Activated CD8-positive, alpha-beta memory T cell treated with anti-CD3 and anti-CD28 coated beads, Interleukin-2, amount 50 U/mL, for 24 hours (primary cell): ENCODE results near the gene CNPY1.

ENCODE experiments used
- DNase-seq: peaks from one replicate; pipeline ENCODE4 v3.0.0-alpha.2; 2020; ENCODE audit errors: extremely low read depth

CNPY1 gene

DNA sequence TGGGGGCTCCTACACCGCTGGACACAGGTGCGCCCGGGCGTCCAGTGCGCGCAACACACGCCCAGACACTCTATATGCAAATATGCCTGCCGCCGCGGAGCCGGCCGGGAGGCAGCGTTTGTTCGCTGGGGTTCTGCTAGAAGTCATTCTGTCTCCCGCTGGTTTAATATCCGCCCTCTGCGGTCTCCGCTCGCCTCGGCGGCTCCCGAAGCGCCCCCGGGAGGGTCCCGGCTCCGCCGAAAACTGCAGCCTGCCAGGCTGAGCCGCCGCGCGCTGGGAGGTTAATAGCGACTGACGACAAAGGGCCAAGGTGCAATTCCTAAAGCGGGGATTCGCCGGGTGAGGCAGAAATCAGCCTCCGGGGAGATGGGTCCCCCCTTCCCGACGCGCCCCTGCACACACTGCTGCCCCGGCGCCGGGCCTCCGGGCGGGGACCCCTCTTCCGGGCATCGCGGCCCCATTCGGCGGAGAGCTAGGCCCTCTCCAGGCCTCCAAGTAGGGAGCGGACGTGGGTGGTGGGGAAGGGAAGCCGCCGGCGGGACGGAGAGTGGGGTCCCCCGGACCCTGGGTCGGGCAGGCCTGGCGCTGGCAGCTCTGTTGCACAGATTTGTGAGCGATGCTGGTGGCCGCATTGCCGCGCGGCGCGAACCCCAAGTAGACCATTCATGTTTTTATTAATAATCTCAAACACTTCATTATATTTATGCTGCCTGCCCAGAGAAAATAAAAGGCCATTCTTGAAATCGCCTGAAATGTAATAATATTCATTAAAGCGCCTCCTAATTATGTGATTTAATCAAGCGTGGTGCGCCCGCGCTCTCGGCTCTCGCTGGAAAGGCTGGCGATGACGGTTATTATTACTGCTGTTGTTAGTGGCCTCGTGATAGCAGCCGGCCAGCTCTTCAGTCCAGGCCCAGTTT is 79.3 kb downstream of the CNPY1 start:
- DNase-seq: no peak

DNA sequence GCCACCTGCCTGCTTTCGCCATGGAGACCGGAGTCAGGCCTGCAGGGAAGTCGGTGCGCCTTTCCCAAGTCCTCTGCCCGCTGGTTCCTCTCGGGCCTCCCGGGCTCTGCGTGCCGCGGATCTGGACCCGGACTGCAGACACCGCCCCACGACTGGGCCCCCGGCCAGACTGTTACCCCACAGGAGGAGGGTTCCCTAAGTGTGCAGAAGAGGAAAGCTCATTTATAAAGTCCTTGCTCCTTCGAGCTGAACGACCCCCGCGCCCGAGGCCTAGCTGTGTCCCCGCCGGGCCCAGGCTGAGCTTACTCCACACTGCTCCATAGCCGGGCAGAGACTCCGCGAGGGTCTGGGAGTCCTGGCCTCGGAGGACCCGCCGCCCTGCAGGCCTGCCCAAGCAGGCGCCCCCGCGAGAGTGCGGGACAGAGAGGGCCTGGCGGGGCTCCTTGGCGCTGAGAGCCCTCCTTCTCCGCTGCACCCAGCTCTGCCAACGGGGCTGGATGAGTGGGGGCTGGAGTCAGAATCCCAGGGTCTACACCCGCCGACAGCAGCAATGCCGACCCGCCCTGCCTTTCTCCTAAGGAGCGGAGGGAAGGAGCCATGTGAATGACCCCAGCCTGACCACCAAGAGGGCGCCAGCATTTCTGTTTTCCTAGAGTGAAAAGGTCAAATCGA is 80.1 kb downstream of the CNPY1 start:
- no peak for DNase-seq

DNA sequence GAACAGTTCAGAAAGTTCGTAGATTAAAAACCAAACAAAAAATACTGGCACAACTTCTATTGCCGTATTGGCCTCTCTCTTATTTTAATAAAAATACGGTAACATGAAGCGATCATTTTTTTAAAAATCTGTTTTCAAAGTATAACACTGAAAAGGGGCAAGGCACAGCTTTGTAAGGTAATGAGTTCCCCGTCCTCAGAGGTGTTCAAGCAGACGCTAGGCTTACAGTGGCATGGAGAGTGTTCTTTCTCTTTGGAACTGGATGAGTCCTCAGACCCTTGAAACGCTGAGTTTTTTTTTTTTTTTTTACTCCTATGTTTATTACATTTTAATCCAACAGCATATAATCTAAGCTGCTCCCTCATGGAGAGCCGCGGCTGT is 80.6 kb downstream of the CNPY1 start:
- DNase-seq: no peak

DNA sequence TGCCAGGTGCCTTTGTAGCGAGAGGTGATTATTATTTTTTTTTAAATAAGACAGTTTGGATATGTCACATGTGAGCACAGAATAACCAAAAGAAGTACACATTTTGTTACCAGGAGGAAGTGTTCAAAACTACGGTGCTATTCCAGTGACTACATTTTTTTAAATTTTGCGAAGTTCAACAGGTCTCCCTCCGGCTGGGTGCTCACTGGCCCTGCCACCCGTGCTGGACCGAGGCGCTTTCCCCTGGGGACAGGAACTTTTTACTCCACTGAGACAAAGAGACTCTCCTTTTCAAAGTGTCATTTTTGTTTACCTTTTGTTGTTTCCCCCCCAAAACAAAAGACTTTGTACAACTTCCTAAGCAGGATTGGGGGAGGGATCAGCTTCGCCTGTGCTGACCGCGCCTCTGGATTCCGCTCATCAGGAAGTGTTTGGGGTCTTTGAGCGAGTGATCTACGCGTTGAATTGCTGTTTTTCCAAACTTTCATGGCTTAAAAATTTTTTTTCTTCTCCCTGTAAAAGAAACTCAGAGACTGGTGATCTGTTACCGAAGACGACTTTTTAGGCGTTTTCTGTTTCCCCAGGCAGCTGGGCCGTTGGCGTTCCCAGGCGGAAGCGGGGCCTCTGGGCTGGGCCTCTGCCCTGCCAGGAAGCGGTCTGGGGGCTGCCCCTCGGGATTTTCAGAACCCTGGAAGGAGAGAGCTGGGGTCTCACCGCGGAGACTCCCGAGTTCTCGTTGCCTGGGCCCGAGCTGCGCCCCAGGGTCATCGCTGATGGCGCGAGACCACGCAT is 81.2 kb downstream of the CNPY1 start:
- DNase-seq: no peak

DNA sequence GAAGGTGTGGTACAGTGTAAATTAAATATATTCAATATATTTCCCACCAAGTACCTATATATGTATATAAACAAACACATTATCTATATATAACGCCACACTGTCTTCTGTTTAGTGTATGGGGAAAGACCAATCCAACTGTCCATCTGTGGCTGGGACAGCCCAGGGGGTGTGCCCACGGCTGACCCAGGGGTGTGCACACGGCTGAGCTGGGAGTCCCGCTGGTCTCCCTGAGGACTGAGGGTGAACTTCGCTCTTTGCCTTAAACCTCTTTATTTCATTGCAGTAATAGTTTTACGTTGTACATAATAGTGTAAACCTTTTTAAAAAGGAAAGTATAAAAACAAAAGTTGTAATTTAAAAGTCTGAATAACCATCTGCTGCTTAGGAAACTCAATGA is 82.2 kb downstream of the CNPY1 start:
- DNase-seq: no peak

DNA sequence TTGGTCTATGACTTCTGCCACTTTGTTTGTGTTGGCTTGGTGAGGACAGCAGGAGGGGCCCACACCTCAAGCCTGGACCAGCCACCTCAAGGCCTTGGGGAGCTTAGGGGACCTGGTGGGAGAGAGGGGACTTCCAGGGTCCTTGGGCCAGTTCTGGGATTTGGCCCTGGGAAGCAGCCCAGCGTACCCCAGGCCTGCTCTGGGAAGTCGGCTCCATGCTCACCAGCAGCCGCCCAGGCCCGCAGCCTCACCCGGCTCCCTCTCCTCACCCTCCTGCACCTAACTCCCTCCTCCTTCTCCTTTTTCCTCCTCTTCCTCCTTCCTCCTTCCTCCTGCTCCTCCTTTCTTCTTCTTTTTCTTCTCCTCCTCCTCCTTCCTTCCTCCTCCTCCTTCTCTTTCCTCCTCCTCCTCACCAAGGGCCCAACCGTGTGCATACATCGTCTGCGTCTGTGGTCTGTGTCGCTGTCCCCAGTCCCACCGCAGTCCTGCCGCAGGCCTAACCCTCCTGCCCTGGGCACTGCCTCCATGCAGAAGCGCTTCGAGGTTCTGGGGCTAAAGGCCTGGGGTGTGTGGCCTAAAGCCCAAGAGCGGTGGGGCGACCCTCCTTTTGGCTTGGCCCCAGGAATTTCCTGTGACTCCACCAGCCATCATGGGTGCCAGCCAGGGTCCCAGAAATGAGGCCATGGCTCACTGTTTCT is 83.1 kb downstream of the CNPY1 start:
- DNase-seq: no peak

DNA sequence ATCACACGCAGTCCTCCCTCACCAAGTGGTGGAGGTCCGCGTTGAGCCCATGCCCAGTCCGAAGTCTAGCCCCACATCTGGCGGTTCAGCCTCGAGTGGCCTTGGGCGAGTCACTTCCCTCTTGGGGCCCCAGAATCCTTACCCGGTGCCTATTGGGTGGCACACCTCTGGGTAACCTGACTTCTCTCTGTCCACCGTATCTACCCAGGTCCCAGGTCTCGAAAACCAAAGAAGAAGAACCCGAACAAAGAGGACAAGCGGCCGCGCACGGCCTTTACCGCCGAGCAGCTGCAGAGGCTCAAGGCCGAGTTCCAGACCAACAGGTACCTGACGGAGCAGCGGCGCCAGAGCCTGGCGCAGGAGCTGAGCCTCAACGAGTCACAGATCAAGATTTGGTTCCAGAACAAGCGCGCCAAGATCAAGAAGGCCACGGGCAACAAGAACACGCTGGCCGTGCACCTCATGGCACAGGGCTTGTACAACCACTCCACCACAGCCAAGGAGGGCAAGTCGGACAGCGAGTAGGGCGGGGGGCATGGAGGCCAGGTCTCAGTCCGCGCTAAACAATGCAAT is 84.1 kb downstream of the CNPY1 start:
- DNase-seq: no peak

DNA sequence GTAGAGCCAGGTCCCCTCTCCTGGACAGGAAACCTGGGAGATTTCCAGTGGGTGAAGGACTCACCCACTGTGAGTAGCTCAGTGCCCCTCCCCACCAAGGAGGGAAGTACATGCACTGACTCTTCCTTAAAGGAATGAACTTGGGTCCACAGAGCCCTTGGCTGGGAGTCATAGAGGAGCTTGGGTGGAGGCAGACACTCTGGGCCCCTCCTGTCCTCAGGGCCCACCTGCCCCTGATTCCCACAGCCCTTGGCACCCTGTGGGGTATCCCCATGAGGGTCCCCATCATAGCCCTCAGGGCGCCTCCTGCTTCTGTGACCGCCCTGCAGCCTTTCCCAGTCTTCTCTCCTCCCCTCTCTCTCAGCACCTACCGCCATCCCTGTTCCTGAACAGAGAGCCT is 84.7 kb downstream of the CNPY1 start:
- no peak for DNase-seq

DNA sequence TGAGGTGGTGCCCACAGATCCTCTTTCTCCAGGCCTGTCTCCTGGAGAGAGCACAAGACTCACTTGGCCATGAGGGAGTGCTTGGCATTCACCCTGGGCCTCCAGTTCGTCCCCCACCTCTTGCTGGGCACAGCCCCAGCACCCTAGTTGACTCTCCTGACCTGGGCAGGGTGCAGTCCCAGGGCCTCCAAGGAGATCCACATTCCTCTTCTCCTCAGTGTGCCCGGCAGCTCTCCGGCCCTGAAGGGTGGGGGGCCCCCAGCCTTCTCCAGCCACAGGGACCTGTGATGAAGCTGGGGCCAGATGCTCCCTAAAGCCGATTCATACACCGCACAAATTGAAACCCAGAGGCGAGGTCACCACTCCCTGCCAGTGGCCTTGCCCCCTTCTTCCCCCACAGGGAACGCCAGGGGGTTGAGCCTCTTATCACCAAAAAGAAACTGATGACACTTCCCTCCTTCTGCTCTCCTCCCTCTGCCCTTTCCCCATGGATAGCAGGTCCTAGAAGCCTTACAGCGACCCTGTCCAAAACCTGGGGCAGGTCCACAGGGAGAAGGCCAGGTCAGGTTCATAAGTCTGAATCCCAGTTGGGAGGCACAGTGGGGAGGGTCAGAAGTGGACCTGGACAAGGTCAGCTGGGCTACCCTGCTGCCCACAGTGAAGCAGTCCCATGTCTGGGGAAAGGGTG is 85.3 kb downstream of the CNPY1 start:
- no peak for DNase-seq

DNA sequence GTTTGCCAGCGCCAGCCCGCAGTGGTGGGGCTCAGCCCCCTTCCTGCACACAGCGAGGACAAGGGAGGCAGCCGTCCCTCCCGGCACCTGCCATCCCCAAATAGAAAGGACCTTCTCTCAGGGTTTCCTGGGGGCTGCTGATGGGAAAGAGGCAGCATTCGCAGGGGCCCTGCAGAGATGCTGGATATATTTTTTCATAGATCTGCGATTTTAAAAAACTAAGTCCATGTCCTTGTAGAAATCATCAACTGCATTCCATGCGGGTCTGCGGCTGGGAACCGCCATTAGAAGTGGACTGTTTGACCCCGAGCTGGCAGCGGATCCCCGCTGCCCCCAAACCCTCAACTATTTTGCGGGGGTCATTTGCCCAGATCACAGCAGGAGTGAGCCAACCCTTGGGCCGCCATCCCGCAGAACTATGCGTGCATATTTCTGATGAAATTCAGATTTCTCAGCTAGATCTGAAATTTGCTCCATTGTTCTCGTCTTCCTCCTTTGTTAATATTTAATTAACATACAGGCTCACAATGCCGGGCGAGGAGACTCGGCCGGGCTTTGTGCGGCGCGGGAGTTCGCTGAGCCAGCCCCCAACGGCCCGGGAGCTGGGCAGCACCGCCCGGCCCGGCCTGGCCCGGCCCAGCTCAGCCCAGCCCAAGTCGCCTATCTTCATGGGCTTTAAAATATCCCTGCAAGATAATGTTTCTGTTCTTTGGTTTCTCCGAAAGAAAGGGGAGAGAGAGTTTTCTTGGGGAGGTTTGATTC is 86.5 kb downstream of the CNPY1 start:
- DNase-seq: no peak

DNA sequence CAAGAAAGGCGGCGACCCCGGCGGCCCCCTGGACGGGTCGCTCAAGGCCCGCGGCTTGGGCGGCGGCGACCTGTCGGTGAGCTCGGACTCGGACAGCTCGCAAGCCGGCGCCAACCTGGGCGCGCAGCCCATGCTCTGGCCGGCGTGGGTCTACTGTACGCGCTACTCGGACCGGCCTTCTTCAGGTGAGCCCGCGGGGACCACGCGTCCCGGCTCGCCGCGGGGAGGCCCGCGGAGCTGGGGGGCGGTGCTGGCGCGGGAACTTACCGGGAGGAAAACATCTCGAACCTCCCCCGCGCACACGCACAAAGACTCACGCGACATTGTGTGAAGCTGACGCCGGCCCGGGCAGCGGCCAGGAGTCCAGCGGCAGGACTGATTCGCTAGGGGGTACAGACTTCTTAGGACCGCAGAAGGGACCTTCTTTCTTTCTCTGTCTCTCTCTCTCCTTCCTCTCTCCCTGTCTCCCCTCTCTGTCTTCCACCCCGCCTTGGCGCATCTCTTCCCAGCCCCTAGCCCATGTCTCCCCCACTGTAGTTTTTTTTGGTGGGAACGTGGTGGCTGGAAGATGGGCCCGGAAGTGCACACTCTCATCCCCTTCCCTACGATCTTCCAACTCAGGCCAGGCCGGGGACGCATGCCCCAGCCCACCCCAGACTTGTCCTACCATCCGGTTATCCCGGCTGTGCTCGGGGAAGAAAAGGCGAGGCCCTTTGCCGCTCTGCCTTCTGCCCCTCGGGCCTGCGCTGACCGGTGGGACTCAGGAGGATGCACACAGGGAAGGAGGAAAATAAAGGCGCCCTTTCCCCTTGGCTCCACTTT is 87.3 kb downstream of the CNPY1 start:
- no peak for DNase-seq

DNA sequence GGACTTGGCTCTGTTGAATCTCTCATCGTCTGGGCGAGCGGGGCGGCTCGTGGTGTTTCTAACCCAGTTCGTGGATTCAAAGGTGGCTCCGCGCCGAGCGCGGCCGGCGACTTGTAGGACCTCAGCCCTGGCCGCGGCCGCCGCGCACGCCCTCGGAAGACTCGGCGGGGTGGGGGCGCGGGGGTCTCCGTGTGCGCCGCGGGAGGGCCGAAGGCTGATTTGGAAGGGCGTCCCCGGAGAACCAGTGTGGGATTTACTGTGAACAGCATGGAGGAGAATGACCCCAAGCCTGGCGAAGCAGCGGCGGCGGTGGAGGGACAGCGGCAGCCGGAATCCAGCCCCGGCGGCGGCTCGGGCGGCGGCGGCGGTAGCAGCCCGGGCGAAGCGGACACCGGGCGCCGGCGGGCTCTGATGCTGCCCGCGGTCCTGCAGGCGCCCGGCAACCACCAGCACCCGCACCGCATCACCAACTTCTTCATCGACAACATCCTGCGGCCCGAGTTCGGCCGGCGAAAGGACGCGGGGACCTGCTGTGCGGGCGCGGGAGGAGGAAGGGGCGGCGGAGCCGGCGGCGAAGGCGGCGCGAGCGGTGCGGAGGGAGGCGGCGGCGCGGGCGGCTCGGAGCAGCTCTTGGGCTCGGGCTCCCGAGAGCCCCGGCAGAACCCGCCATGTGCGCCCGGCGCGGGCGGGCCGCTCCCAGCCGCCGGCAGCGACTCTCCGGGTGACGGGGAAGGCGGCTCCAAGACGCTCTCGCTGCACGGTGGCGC is 88.1 kb downstream of the CNPY1 start, which contains the start of gene EN2:
Gene EN2, plus strand, starts transcription at position 19 of the 767 bp plus-strand sequence. Its CDS starts 249 bp downstream, at position 268.
- DNase-seq: no peak

DNA sequence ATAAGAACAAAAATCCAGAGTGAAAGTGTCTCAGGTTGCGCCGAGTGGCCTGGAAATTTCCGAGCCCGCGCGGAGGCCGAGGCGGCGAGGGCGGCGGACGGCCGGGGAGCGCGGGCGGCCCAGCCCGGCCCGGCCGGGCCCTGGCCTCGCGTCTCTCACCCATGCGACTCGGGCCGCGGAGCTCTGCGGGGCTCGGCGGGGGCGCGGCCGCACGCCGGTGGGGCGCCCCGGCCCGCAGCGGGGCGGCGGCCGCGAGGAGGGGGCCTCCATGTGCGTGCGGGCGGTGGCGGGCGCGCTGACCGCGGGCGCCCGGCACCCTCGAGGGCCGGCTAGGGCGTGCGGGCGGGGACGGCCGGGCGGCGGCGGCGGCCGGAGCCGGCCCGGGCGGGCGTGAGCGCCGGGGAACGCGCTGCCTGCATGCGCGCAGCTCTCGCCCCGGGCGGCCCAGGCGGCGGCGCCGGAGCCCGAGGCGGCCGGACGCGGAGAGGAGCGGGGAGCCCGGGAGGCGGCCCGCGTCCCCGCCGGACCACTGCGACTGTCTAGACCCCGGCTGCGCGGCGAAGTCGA is 88.7 kb downstream of the CNPY1 start:
- DNase-seq: no peak

DNA sequence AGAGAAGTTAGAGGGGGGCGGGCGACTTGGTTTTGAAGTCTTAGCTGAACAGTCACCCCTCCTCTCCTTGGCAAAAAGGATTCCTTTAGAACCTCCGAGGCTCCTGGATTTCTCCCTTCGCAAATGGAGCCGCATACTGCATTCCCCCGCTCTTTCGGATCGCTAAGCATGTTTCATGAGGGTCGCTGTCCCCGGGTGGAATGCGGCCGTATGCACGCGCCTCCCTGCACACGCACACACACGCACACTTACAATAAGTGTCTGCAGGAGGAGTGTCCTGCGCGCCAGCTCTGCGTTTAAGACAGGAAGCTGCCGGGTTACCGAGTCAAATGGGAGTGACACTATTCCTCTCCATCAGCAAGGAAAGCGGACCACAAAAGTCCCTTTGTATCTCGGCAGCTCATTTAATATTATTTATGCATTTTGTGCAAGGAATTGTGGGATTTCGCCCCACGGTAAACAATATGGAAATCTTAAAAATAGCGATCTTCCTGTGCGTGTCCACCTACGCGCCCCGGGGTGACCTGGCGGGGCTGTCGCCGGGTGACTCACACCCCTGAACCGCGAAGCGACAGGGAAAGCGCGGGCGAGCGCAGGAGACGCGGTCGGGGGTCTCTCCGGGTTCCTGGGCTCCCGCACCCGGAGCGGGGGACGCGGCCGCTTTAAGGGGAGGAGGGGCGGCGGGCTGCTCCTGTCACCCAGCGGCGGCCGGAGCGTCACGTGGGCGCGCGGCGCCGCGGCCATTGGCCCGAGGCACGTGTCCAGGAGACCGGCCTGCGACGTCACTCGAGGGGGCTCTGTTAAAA is 89.4 kb downstream of the CNPY1 start:
- no peak for DNase-seq

DNA sequence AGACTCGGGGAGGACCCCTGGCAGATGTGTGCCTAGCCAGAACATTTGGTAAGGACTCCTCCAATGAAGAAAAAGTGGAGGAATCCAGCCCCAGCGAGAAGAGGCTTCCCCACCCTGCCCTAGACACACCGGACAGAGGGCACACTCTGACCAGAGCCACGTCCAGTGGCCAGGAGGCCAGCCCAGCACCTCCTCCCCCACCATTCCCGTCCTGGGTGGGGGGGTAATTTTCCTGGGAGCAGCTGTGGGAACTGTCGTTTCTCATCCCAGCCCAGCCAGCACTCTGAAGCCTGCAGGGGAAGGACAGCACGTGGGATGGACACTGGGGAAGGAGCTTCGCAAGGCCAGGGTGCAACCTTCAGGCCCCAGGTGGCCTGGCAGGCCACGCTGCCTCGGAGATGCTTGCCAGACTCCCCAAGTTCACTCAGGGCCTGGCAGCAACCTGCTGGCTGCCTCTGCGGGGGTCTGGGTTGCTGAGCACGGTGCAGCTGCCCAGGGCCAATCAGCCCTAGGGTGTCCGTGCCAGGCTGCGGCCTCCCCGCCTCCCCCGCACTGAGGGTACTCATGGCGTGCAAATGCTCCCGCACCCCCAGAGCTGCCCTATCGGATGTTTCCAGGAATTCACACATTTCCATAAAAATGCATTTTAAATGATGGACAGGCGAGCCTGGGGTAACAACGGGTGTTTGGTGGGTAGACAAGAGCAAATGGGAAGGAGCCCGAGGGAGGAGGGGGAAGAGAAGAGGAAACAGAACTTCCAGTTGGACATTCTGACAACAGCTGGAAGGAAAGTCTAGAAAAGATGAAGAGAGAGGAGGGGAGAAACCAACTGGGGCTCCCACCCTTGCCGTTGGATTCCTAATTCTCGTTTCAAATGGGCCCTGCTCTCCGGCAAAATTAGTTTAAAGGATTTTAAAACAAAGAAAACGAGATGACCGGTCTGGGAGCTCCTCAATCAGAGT is 90.3 kb downstream of the CNPY1 start:
- DNase-seq: no peak

DNA sequence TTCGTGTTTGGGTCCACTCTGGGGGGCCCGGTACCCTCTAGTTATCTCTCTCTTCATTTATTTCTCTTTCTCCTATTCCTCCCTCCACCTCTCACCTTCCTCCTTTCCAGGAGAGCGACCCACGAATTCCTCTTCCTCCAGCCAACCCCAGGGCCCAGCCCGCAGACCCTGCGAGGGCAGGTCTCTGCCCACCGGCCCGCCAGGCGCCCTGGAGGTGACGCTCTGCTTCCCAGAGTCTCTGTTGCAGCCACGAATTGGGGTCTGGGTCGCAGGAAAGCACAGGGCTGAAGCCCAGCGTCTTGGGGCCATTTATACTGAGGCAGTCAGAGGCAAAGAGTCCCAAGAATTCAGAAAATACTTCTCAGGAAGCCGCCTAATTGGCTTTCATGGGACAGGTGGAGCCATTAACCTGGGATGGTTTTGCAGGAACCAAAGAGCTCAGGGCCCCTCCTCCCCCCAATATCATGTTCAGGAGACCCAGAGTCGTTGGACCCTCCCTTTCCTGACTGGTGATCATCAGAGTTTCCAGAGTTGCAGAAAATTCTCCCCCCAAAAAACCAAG is 91.1 kb downstream of the CNPY1 start:
- DNase-seq: no peak
